GM19035 (cell line): Measurements from ENCODE around the gene ZNF322.
"Not testable (repeated sequence)": the region's sequence is repeated elsewhere in the genome, so short reads cannot be mapped to it uniquely, and the experiment has no call there.

Experiments
- ATAC-seq: cut with Tn5 transposase; IDR thresholded peaks from one replicate; pipeline ENCODE4 v1.9.1; 2021; ENCODE audit not compliant: unreplicated experiment

Gene ZNF322

GRCh38 chr6:26659042-26659999, at the start of gene ZNF322:
Gene ZNF322, minus strand, starts transcription at chr6:26659746. Its CDS starts 21,193 bp downstream, at chr6:26638553.
- peak; percentile 98 for ATAC-seq

- ATAC-seq, result not testable (repeated sequence)
These were observed 46.2 kb upstream of the ZNF322 start for GRCh38 chr6:26705780-26706179.

- not testable (repeated sequence) for ATAC-seq
These were observed 45.8 kb upstream of the ZNF322 start for GRCh38 chr6:26705352-26705751.

- not testable (repeated sequence) for ATAC-seq
These were observed 41.6 kb upstream of the ZNF322 start for GRCh38 chr6:26701023-26701747.

- not testable (repeated sequence) for ATAC-seq
These were observed 38.0 kb upstream of the ZNF322 start for GRCh38 chr6:26697496-26697895.

GRCh38 chr6:26689324-26689947, 29.9 kb upstream of the ZNF322 start:
- not testable (repeated sequence) for ATAC-seq

GRCh38 chr6:26682435-26683042, 23.0 kb upstream of the ZNF322 start:
- not testable (repeated sequence) for ATAC-seq

GRCh38 chr6:26673287-26673686, 13.7 kb upstream of the ZNF322 start:
- ATAC-seq, result not testable (repeated sequence)

- ATAC-seq, result not testable (repeated sequence)
These were observed 11.0 kb upstream of the ZNF322 start for GRCh38 chr6:26670558-26670957.

- ATAC-seq, result not testable (repeated sequence)
These were observed 10.5 kb upstream of the ZNF322 start for GRCh38 chr6:26670003-26670402.

- ATAC-seq, result peak; percentile 40
These were observed 435 bp upstream of the ZNF322 start for GRCh38 chr6:26660000-26660361.

- no peak for ATAC-seq
These were observed 2.3 kb downstream of the ZNF322 start for GRCh38 chr6:26657256-26657655.

GRCh38 chr6:26653007-26653406, 6.5 kb downstream of the ZNF322 start:
- ATAC-seq, result no peak

GRCh38 chr6:26651133-26651781, 8.3 kb downstream of the ZNF322 start:
- ATAC-seq, result no peak

GRCh38 chr6:26646074-26646473, 13.5 kb downstream of the ZNF322 start:
- no peak for ATAC-seq

GRCh38 chr6:26640806-26641205, 18.7 kb downstream of the ZNF322 start:
- no peak for ATAC-seq

GRCh38 chr6:26629359-26629758, 30.2 kb downstream of the ZNF322 start:
- no peak for ATAC-seq

- no peak for ATAC-seq
These were observed 31.7 kb downstream of the ZNF322 start for GRCh38 chr6:26627843-26628242.

GRCh38 chr6:26624557-26624956, 35.0 kb downstream of the ZNF322 start:
- no peak for ATAC-seq

GRCh38 chr6:26623339-26623859, 36.1 kb downstream of the ZNF322 start:
- no peak for ATAC-seq
